IMR-90 (cell line): Measurements from ENCODE around the gene YWHAG. TPM values are rescaled to one million over a fixed set of nuclear protein-coding genes. Genes with fewer than 3 reads are reported as not detected.

Experiments
- ATAC-seq: fragments of 200-7000 bp; cut with Tn5 transposase; 2 replicates; pipeline ENCODE4 v1.9.1; 2020; ENCODE audit warnings: low read depth, mild to moderate bottlenecking, moderate library complexity
- BruUV-seq: library from RNA; stranded (reverse); fragments of 400-500 nt; replicated peaks from 2 replicates; lab custom pipeline; 2021; lab: Mats Ljungman, UMichigan
- CTCF ChIA-PET: fragments of 300-600 bp; formaldehyde crosslinking; extraction: SDS; loops from one replicate; lab custom pipeline; 2021; ENCODE audit warnings: antibody characterized with exemption; lab: Yijun Ruan, JAX
- POLR2A ChIA-PET: fragments of 300-600 bp; sonication (Branson Sonifier 250); formaldehyde crosslinking; loops from one replicate; lab custom pipeline; 2022; ENCODE audit warnings: antibody characterized with exemption; ENCODE audit not compliant: unreplicated experiment; lab: Charles Lee
- DNase-seq: peaks from one replicate; pipeline ENCODE4 v3.0.0; 2013
- H2AFZ ChIP-seq: replicated peaks from 2 replicates; pipeline ENCODE3; 2013; ENCODE audit warnings: low read length, mild to moderate bottlenecking; ENCODE audit not compliant: poor library complexity
- H2AK5ac ChIP-seq: 2 replicates; pipeline ENCODE4 v1.6.1; 2013; ENCODE audit warnings: low read depth, low read length, inconsistent platforms
- H2AK9ac ChIP-seq: replicated peaks from 2 replicates; pipeline ENCODE3; 2013; ENCODE audit warnings: mild to moderate bottlenecking, low read depth, low read length, moderate library complexity; ENCODE audit not compliant: poor library complexity
- H2BK120ac ChIP-seq: 2 replicates; pipeline ENCODE4 v1.6.1; 2013; ENCODE audit warnings: low read depth, low read length, inconsistent platforms
- H2BK15ac ChIP-seq: 3 replicates; pipeline ENCODE4 v1.6.1; 2013; ENCODE audit warnings: low read depth, low read length, inconsistent platforms
- H2BK20ac ChIP-seq: 2 replicates; pipeline ENCODE4 v1.6.1; 2013; ENCODE audit warnings: low read depth, mild to moderate bottlenecking, inconsistent platforms, low read length, moderate library complexity
- H2BK5ac ChIP-seq: 2 replicates; pipeline ENCODE4 v1.6.1; 2013; ENCODE audit warnings: mild to moderate bottlenecking, low read depth, low read length, inconsistent platforms; ENCODE audit not compliant: poor library complexity, severe bottlenecking
- H3K14ac ChIP-seq: replicated peaks from 2 replicates; pipeline ENCODE4 v1.6.1; 2013; ENCODE audit warnings: low read depth, low read length, inconsistent platforms
- H3K18ac ChIP-seq: 2 replicates; pipeline ENCODE4 v1.6.1; 2013; ENCODE audit warnings: low read depth, low read length, control low read depth
- H3K23ac ChIP-seq: 2 replicates; pipeline ENCODE4 v1.6.1; 2013; ENCODE audit warnings: low read depth, low read length, inconsistent platforms
- H3K27ac ChIP-seq: 2 replicates; pipeline ENCODE4 v1.5.1; 2013; ENCODE audit warnings: mild to moderate bottlenecking, control low read depth, low read length; ENCODE audit not compliant: insufficient read depth
- H3K27me3 ChIP-seq: 2 replicates; pipeline ENCODE4 v1.6.1; 2013; ENCODE audit warnings: low read length; ENCODE audit not compliant: control insufficient read depth, insufficient read depth
- H3K36me3 ChIP-seq: 2 replicates; pipeline ENCODE4 v1.6.1; 2013; ENCODE audit warnings: low read length, mixed read lengths; ENCODE audit not compliant: control insufficient read depth, insufficient read depth
- H3K4ac ChIP-seq: 2 replicates; pipeline ENCODE4 v1.6.1; 2013; ENCODE audit warnings: low read depth, low read length, inconsistent platforms
- H3K4me1 ChIP-seq: 2 replicates; pipeline ENCODE4 v1.6.1; 2013; ENCODE audit warnings: low read length, mixed read lengths; ENCODE audit not compliant: control insufficient read depth, insufficient read depth
- H3K4me2 ChIP-seq: 2 replicates; pipeline ENCODE4 v1.6.1; 2013; ENCODE audit warnings: low read depth, mild to moderate bottlenecking, control low read depth, low read length, moderate library complexity
- H3K4me3 ChIP-seq: 2 replicates; pipeline ENCODE4 v1.5.1; 2013; ENCODE audit warnings: low read depth, mild to moderate bottlenecking, control low read depth, low read length, moderate library complexity; ENCODE audit not compliant: insufficient read depth
- H3K56ac ChIP-seq: 2 replicates; pipeline ENCODE4 v1.6.1; 2013; ENCODE audit warnings: low read length, inconsistent platforms; ENCODE audit not compliant: insufficient read depth; ENCODE audit errors: extremely low read depth
- H3K79me1 ChIP-seq, 2 experiments: 2 replicates each; pipeline ENCODE4 v1.6.1; 2013; ENCODE audit warnings: low read length in 2 of 2, inconsistent platforms in 1 of 2, low read depth in 1 of 2
- H3K9ac ChIP-seq: 2 replicates; pipeline ENCODE4 v1.6.1; 2013; ENCODE audit warnings: low read depth, low read length, control low read depth
- H3K9me1 ChIP-seq: 2 replicates; pipeline ENCODE4 v1.6.1; 2013; ENCODE audit warnings: low read length, inconsistent platforms; ENCODE audit not compliant: insufficient read depth
- H3K9me3 ChIP-seq: 2 replicates; pipeline ENCODE4 v1.6.1; 2013; ENCODE audit warnings: low read length; ENCODE audit not compliant: control insufficient read depth, insufficient read depth
- H4K20me1 ChIP-seq: 2 replicates; pipeline ENCODE4 v1.6.1; 2013; ENCODE audit warnings: low read length, inconsistent platforms; ENCODE audit not compliant: insufficient read depth
- H4K5ac ChIP-seq: 2 replicates; pipeline ENCODE4 v1.6.1; 2013; ENCODE audit warnings: mild to moderate bottlenecking, low read depth, low read length, control low read depth
- H4K8ac ChIP-seq, 2 experiments: 2 replicates each; pipeline ENCODE4 v1.6.1; 2013; ENCODE audit warnings: low read depth in 2 of 2, low read length in 2 of 2, control low read depth in 1 of 2, inconsistent platforms in 1 of 2
- H4K91ac ChIP-seq: 2 replicates; pipeline ENCODE4 v1.6.1; 2013; ENCODE audit warnings: low read depth, low read length, inconsistent platforms; ENCODE audit not compliant: insufficient read depth
- BHLHE40 ChIP-seq: fragments of 150-350 bp; IDR thresholded peaks from 2 replicates; pipeline ENCODE4 v1.6.1; 2016; ENCODE audit warnings: mild to moderate bottlenecking, low read depth, low read length
- CEBPB ChIP-seq: IDR thresholded peaks from 2 replicates; pipeline ENCODE4 v1.6.1; 2012; ENCODE audit warnings: low read depth, low read length, improper control_type of control experiment
- CHD1 ChIP-seq: IDR thresholded peaks from 2 replicates; pipeline ENCODE4 v1.6.1; 2012; ENCODE audit warnings: low read depth, low read length, improper control_type of control experiment
- FOS ChIP-seq: fragments of 150-350 bp; IDR thresholded peaks from 2 replicates; pipeline ENCODE4 v1.6.1; 2016; ENCODE audit warnings: low read depth, low read length
- POLR2A ChIP-seq: IDR thresholded peaks from 2 replicates; pipeline ENCODE4 v1.6.1; 2012; ENCODE audit warnings: mild to moderate bottlenecking, low read depth, low read length
- RCOR1 ChIP-seq: IDR thresholded peaks from 2 replicates; pipeline ENCODE4 v1.6.1; 2012; ENCODE audit warnings: mild to moderate bottlenecking, low read length, improper control_type of control experiment; ENCODE audit not compliant: insufficient replicate concordance
- SMC3 ChIP-seq: fragments of 150-350 bp; IDR thresholded peaks from 2 replicates; pipeline ENCODE4 v1.6.1; 2016; ENCODE audit warnings: low read depth, mild to moderate bottlenecking, antibody characterized with exemption, low read length, moderate library complexity
- WGBS, 2 experiments: methylation state at CpG; one replicate each; pipeline versions ENCODE4 v1.1.5 to v1.1.7; 2013; ENCODE audit warnings: missing lambda C conversion rate in 2 of 2; ENCODE audit not compliant: insufficient read length in 1 of 2; ENCODE audit errors: extremely low coverage in 2 of 2; 5-methylcytosine and 5-hydroxymethylcytosine counted together
- dilution Hi-C: fragments of 300-500 bp; cut with HindIII; formaldehyde crosslinking; loops from one replicate; pipeline ENCODE4 v1.14.3; 2018; ENCODE audit warnings: low sequenced_read_pairs; ENCODE audit not compliant: unreplicated experiment
- in situ Hi-C: fragments of 300-500 bp; cut with MboI; formaldehyde crosslinking; loops from 3 replicates; pipeline ENCODE4 v1.14.3; 2019; ENCODE audit warnings: low sequenced_read_pairs, inconsistent platforms, mixed read lengths
- intact Hi-C: fragments of 100-400 bp; cut with micrococcal nuclease; formaldehyde crosslinking; loops from 2 replicates; pipeline ENCODE4 v1.10.0; 2022
- polyA plus RNA-seq, 3 experiments: library from polyadenylated mRNA; depleted of rRNA; stranded (reverse); fragments of >200 nt; gene quantifications; 2 replicates each; pipeline ENCODE4 v1.2.3, GENCODE V29; 2012; ENCODE audit warnings: low replicate concordance in 1 of 3
- total RNA-seq: library from RNA; depleted of rRNA; stranded (reverse); fragments of >200 nt; gene quantifications from 2 replicates; pipeline ENCODE4 v1.2.3, GENCODE V29; 2012

The YWHAG gene
- total and polyA plus RNA-seq, 2 of the 4 experiments (the other 2 are of a cell fraction), result 40.1 to 64.9 TPM

DNA sequence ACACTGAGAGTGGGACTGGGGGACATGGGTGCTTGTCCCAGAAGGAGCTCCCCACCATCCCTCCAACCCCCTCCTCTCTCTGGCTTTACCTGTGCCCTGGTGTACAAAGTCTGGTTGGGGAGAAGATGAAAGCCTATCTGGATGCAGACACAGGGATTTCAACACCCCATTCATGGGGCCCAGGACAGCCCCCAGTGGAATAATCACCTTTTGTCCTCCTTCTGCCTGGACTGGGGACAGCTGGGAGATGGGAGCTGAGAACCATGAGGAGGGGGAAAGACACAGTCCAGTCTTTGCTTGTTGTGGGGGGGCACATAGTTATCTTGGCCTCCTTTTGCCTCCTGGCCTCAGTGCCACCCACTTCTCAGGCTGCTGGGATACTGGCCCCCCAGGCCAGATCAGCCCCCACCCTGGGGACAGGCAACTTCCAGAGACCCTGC is 49.4 kb upstream of the YWHAG start (continued):
- TF ChIP-seq FOS, result no peak
- no peak for TF ChIP-seq CEBPB
- no peak for TF ChIP-seq POLR2A
- TF ChIP-seq SMC3, result no peak
- TF ChIP-seq BHLHE40, result no peak
- TF ChIP-seq CHD1, result no peak

DNA sequence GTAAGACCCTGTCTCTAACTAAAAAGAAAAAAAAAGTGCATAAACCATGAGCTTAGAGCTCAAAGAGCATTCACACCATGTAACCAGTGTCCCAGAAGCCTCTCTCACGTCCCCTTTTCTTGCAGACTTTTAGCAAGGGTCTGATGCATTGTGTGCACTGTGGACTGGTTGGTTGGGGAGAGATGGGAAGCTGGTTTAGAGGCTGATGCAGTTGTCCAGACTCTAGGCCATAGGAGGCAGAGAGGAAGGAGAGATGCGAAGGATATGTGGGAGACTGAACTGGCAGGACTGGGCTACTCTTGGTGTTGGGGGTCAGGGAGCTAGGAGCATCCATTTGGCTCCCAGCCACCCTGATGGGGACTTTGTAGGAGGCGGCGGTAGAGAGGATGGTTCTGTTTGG is 48.9 kb upstream of the YWHAG start:
- Histone ChIP-seq H4K20me1 (no peaks in the 10 kb centered on the region), H3K14ac (no peak overlapping the region; the same call in 1 of the 2 replicates), H2BK15ac (no peak overlapping the region), H2AK5ac (no peak overlapping the region), H3K56ac (no peak overlapping the region), H3K4me1 (no peaks in the 10 kb centered on the region), H4K91ac (no peak overlapping the region), H4K5ac (no peak overlapping the region), H3K4ac (no peak overlapping the region), H3K9ac (no peak overlapping the region), H3K9me3 (no peaks in the 10 kb centered on the region), H2BK5ac (no peak overlapping the region), H3K9me1 (peaks cover 3% of the 10 kb centered on the region; the same call in 1 of the 2 replicates), H2BK120ac (no peak overlapping the region), H2AK9ac (no peak overlapping the region), H3K4me3 (no peak overlapping the region), H2BK20ac (no peak overlapping the region), H3K18ac (no peak overlapping the region), H3K27me3 (peaks cover 7% of the 10 kb centered on the region), H3K4me2 (no peak overlapping the region), H3K79me1 (no peaks in the 10 kb centered on the region), H3K23ac (no peak overlapping the region), H2AFZ (no peak overlapping the region), H4K8ac (no peak overlapping the region), H3K27ac (no peak overlapping the region), H3K36me3 (no peaks in the 10 kb centered on the region)
- in situ Hi-C loops (no loop called here), dilution Hi-C loops (no loop called here), intact Hi-C loops (no loop called here)
- ChIA-PET POLR2A (interaction anchor here (0.5 kb wide), 1 partner anchor 15 kb away, joined by 3 read pairs; no protein-coding TSS in a partner anchor), CTCF (no interaction called here)
- no TSS peak for BruUV-seq
- DNase-seq (no peak), ATAC-seq (no peak)
- TF ChIP-seq SMC3 (no peak), RCOR1 (no peak), BHLHE40 (no peak)
- WGBS, 2 experiments, result 88% methylated on average over 1 of the region's 4 CpGs; no CpG with 5 or more reads in 1 of the 2 experiments
